PC-9 (cell line): ENCODE measurements around the gene KCNK13.

Experiments
- CTCF ChIP-seq: fragments of 200-600 bp; sonication (generic); conservative IDR thresholded peaks from 2 replicates; pipeline ENCODE4 v1.6.1; 2017; ENCODE audit warnings: mixed run types, antibody characterized with exemption, mild to moderate bottlenecking, moderate library complexity
- EZH2 ChIP-seq: fragments of 200-600 bp; sonication (generic); IDR thresholded peaks from 2 replicates; pipeline ENCODE4 v1.8.0; 2017; ENCODE audit warnings: antibody characterized with exemption, low read depth

DNA sequence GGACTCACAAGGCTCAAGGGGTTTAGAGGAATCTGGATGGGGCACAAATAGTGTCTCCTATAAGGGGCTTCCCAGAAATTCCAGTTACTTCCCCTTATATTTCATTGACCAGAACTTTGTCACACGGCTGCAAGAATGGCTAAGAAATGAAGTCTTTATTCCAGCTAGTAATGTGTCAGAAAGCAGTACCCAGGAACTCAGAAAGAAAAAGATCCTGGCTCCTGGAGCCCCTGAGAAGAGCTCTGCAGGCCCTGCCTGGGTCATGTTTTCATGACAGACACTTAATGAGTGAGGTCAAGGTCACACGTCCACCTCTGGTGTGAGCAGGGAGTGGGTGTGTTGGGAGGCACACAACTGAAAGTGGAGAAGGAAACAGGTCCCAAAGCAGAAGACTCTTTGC, 17.8 kb downstream of the KCNK13 start:
- TF ChIP-seq CTCF (no peak), EZH2 (no peak)
